HFFc6 (cell line): ENCODE results near the gene RPS6KA2. TPM values are rescaled to one million over a fixed set of nuclear protein-coding genes. Genes with fewer than 3 reads are reported as not detected.

ENCODE experiments used
- DNase-seq: peaks from one replicate; pipeline ENCODE4 v3.0.0-alpha.2; 2018
- H3K27ac Mint-ChIP-seq: 2 replicates; pipeline ENCODE4 v1.8.0; 2020; ENCODE audit warnings: mild to moderate bottlenecking, mixed read lengths
- H3K27me3 Mint-ChIP-seq: 2 replicates; pipeline ENCODE4 v1.8.0; 2021; ENCODE audit warnings: mild to moderate bottlenecking, moderate library complexity, mixed read lengths; ENCODE audit not compliant: insufficient read depth
- H3K36me3 Mint-ChIP-seq: 2 replicates; pipeline ENCODE4 v1.8.0; 2021; ENCODE audit warnings: low read depth, mixed read lengths
- H3K4me1 Mint-ChIP-seq: 2 replicates; pipeline ENCODE4 v1.8.0; 2020; ENCODE audit warnings: low read depth, mixed read lengths
- H3K4me3 Mint-ChIP-seq: 2 replicates; pipeline ENCODE4 v1.8.0; 2020; ENCODE audit warnings: mild to moderate bottlenecking, moderate library complexity, mixed read lengths
- H3K9me3 Mint-ChIP-seq: 2 replicates; pipeline ENCODE4 v1.8.0; 2020; ENCODE audit warnings: mild to moderate bottlenecking, mixed read lengths
- total RNA-seq, 6 experiments: library from RNA; stranded (reverse); fragmentation: NEBNext Ultra II Directional; extraction: Animal tissue kit (Norgen Biotek cat#: 25700); gene quantifications; 2 replicates in 1 of 6; 3 replicates in 5 of 6; pipeline ENCODE4 v1.2.3, GENCODE V29; 2021
- TF ChIP-seq, protein P1 (sequence below): fragments of 200-600 bp; sonication (generic); IDR thresholded peaks from 2 replicates; pipeline ENCODE4 v1.5.0; 2021; ENCODE audit warnings: antibody characterized with exemption, mild to moderate bottlenecking

Gene RPS6KA2
- total RNA-seq, 6 experiments from 2014 or later, result 10.1 to 13.9 (median 11.9) TPM

DNA sequence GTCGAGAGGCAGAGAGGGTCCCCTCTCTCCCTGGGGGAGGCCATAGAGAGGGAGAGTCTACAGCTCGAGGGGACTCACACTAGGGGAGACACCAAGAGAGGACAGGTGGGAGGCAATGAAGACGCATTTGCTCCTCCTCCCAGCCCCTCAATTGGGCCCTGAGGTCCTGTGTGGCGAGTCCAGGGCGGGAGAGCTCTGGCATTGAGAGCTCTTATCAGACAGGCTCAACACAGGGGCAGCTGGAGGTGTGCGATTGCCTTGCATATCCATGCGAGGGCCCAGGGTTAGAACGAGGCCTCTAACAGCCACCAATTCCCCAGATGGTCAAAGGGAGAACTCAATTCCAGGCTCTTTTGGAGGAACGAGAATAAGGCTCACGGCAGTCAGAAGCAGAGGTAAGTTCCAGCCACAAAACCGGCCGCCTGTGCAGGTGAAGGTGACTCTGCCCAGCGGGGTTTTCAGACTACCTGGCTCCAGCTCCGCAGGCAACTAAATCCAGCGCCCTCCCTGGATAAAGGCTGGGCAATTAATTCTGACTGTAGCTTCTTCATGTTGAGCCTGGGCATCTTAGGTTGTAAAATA lies 150.3 kb downstream of the RPS6KA2 start:
- H3K27me3 Mint-ChIP-seq, result peaks cover 8% of the 10 kb centered on the region
- H3K36me3 Mint-ChIP-seq, result no peaks in the 10 kb centered on the region
- H3K9me3 Mint-ChIP-seq, result no peaks in the 10 kb centered on the region
- H3K27ac Mint-ChIP-seq, result no peak overlapping the region
- no peak for DNase-seq
- no peaks in the 10 kb centered on the region for H3K4me1 Mint-ChIP-seq
- H3K4me3 Mint-ChIP-seq, result no peak overlapping the region
- TF ChIP-seq, protein P1, sequence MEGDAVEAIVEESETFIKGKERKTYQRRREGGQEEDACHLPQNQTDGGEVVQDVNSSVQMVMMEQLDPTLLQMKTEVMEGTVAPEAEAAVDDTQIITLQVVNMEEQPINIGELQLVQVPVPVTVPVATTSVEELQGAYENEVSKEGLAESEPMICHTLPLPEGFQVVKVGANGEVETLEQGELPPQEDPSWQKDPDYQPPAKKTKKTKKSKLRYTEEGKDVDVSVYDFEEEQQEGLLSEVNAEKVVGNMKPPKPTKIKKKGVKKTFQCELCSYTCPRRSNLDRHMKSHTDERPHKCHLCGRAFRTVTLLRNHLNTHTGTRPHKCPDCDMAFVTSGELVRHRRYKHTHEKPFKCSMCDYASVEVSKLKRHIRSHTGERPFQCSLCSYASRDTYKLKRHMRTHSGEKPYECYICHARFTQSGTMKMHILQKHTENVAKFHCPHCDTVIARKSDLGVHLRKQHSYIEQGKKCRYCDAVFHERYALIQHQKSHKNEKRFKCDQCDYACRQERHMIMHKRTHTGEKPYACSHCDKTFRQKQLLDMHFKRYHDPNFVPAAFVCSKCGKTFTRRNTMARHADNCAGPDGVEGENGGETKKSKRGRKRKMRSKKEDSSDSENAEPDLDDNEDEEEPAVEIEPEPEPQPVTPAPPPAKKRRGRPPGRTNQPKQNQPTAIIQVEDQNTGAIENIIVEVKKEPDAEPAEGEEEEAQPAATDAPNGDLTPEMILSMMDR, result no peak

DNA sequence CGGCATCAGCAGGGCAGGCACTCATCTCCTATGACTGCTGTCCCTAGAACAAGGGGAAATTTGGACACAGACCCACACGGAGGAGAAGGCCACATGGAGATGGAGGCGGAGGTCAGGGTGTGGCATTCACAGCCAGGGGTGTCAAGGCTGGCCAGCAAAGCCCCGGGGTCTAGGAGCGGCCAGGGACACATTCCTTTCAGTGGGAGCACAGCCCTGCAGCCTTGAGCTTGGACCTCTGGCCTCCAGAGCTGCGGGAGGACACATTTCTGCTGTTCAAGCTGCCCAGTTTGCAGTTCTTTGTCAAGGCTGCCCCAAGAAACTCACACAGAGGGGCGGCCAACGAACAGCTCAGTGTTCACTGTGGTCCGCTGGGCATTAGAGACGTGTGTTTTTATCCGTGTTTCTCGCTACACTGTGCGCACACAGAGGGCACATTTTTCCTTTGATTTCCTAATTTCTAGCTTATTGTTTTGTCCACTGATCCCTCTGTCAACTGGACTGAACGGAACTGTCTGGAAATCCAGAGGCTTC lies 150.9 kb downstream of the RPS6KA2 start:
- Mint-ChIP-seq H3K4me3 (no peak overlapping the region), H3K9me3 (no peaks in the 10 kb centered on the region), H3K36me3 (no peaks in the 10 kb centered on the region), H3K27me3 (peaks cover 8% of the 10 kb centered on the region), H3K27ac (no peak overlapping the region), H3K4me1 (no peaks in the 10 kb centered on the region)
- TF ChIP-seq, protein P1, result no peak
- no peak for DNase-seq

DNA sequence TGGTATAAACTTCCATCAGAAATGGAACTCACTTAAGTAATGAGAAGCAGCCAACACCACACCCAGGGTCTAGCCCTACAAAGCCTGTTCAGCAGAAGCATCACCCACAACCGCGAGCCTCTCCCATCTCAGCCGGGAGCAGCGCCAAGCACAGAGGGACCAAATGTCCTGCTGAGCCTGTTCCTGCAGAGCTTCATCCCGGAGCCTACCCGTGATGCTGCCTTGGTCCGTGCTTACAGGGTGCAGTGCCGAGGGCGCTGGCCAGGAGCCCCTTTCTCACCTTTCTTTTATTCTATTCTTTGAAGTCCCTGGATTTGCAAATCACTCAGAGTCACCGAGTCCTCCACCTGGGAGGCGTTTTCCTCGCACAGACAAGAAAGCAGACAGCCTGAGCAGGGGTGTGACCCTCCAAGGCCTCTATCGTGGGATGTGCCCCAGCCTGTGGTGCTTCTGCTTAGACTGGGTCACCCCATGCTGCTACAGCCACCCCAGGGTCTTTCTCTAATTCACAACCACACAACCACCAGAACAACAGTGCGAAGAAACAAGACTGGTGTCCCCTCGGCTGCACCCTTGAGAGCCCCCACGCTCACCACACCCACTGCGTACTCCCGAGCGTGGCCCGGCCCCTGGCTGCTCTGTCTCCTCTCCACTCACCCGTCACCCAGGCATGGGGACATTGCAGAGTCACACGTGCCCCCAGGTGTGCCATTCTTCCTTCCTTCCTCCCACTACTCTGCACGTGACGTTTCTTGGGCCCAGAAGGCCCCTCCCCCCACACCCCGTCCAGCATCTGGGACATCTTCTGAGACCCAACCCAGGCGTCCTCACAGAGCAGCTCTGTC lies 152.1 kb downstream of the RPS6KA2 start:
- H3K27ac Mint-ChIP-seq, result no peak overlapping the region
- peaks cover 8% of the 10 kb centered on the region for H3K27me3 Mint-ChIP-seq
- no peaks in the 10 kb centered on the region for H3K36me3 Mint-ChIP-seq
- no peaks in the 10 kb centered on the region for H3K9me3 Mint-ChIP-seq
- DNase-seq, result no peak
- no peak overlapping the region for H3K4me3 Mint-ChIP-seq
- TF ChIP-seq, protein P1, result no peak
- H3K4me1 Mint-ChIP-seq, result no peaks in the 10 kb centered on the region

DNA sequence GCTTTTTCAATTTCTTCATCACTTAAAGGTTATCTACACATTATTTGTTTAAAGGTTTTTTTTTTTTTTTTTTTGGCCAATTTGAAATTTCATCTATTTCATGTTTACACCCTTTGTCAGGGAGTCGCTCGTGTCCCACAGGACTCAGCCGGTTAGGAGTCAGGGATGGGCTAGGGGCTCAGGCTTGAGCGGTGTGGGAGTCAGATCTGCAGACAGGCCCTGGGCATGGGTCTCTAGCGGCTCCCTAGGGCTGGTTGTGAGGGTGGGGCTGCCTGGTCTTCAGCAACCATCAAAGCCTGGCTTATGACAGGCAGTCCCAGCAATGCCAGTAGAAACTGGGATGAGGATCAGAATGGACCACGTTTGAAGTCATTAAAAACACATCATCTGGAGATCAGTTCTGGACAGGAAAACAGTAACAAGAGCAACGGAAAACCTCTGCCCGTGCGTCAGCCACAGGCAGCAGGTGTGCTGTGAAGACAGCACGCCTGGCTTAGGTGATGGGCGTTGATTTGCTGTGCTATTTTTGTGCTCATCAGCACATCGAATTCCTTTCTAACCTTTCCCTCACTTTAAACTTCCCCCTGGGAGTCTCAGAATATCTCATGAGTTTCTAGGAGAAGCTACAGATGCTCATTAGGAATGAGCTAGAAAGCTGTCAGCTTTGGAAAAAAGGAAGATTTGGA lies 153.0 kb downstream of the RPS6KA2 start:
- no peak for DNase-seq
- H3K4me1 Mint-ChIP-seq, result no peaks in the 10 kb centered on the region
- no peak overlapping the region for H3K4me3 Mint-ChIP-seq
- H3K27me3 Mint-ChIP-seq, result peaks cover 8% of the 10 kb centered on the region
- H3K9me3 Mint-ChIP-seq, result no peaks in the 10 kb centered on the region
- no peak overlapping the region for H3K27ac Mint-ChIP-seq
- H3K36me3 Mint-ChIP-seq, result no peaks in the 10 kb centered on the region
- TF ChIP-seq, protein P1, result no peak

DNA sequence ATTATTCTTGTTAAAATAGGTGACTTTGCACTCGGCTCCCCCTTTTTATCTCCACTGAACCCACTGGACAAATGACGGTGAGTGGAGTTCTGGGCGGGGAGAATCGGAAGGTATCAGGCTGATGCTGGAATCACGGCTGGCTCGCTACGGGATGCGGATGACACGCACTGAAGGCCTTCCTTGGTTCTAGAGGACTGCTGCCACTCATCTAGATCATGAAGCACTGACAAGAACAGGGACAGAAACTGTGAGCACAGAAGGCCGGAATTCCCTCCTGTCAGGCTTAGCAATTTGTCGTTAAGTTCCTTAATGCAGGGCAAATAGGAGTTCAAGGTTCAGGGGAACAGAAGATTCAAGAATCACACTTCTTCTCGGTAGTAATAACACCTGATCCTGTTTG lies 154.4 kb downstream of the RPS6KA2 start:
- H3K27ac Mint-ChIP-seq, result no peak overlapping the region

More for the DNA sequence above, 154.4 kb downstream of the RPS6KA2 start:
- H3K9me3 Mint-ChIP-seq, result no peaks in the 10 kb centered on the region
- DNase-seq, result no peak
- no peaks in the 10 kb centered on the region for H3K36me3 Mint-ChIP-seq
- no peaks in the 10 kb centered on the region for H3K4me1 Mint-ChIP-seq
- TF ChIP-seq, protein P1, result no peak
- peaks cover 8% of the 10 kb centered on the region for H3K27me3 Mint-ChIP-seq
- H3K4me3 Mint-ChIP-seq, result no peak overlapping the region
